ENCODE data around the gene KDM3A.

KDM3A gene

DNA sequence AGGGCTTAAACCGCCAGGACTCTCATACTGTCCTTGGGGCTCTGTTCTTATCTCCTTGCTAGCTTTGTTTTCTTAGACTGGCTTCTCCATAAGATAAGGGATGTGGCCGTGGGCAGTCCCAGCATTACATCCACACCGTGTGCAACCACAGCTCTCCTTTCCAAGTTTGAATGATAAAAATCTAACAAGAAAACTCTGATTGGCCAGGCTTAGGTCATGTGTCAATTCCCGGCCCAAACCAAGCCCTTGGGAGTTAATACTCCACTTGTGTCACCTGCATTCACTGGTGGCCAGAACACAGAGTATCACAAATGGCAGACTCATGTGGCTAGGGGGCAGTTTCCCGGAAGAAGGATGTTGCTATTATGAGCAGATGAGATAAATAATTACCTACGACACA, 43.2 kb upstream of the KDM3A start:
- no peak for DNase-seq (ENCODE audit: low read depth)
- H3K4me3 ChIP-seq (ENCODE audit: low read depth, low read length), result no peak overlapping the region
- TF ChIP-seq, protein P1, sequence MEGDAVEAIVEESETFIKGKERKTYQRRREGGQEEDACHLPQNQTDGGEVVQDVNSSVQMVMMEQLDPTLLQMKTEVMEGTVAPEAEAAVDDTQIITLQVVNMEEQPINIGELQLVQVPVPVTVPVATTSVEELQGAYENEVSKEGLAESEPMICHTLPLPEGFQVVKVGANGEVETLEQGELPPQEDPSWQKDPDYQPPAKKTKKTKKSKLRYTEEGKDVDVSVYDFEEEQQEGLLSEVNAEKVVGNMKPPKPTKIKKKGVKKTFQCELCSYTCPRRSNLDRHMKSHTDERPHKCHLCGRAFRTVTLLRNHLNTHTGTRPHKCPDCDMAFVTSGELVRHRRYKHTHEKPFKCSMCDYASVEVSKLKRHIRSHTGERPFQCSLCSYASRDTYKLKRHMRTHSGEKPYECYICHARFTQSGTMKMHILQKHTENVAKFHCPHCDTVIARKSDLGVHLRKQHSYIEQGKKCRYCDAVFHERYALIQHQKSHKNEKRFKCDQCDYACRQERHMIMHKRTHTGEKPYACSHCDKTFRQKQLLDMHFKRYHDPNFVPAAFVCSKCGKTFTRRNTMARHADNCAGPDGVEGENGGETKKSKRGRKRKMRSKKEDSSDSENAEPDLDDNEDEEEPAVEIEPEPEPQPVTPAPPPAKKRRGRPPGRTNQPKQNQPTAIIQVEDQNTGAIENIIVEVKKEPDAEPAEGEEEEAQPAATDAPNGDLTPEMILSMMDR (IDR thresholded peaks at IDR 0.05; ENCODE audit: low read depth, low read length), result no peak
- TF ChIP-seq, protein P2, sequence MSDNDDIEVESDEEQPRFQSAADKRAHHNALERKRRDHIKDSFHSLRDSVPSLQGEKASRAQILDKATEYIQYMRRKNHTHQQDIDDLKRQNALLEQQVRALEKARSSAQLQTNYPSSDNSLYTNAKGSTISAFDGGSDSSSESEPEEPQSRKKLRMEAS (IDR thresholded peaks at IDR 0.05; ENCODE audit: low read depth, low read length), result no peak
- no peak for TF ChIP-seq POLR2A (IDR thresholded peaks at IDR 0.05; ENCODE audit: extremely low read depth, insufficient read length)
- TF ChIP-seq MYC (IDR thresholded peaks at IDR 0.05; ENCODE audit: low read depth, low read length), result no peak

DNA sequence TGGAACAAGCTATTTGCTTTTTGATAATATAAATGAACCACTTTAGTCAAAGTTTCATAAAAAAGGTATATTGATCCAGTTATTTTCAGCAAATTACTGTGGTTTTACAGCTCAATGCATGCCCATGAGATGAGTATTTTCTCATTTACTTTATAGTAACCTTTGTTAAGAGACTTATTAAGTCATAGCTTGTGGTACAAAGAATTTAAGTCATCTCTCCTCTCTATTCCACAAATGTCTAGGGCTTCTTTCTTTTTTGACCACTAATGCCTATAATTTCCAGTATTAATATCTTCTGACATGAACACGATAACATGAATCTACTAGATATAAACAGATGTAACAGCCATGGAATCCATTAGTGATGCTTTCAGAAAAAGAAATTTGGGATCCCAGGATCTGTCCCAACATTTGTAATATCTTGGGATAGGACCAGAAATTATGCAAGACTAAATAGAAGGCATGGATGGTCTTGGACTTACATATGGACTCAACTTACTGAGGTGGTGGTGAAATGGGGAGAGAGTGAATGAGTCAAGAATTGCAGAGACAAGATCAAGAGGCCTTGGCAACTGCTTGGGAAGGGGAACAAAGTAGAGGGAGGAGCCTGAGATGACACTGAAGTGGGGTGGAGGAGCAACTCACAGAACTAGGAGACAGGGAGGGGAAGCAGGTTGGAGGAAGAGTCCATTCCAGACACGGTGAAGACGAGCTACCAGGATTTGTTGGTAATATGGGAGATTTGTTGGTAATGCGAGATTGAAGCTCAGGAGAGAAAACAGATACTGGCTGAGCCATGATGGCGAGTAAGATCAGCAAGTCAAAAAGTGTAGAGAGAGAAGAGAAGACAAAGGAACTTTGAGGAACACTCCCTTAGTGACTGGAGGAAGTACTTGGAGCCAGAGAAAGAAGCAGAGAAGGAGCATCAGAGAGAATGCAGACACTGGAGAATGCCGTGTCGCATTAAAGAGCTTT, 42.4 kb upstream of the KDM3A start:
- TF ChIP-seq, protein P2 (IDR thresholded peaks at IDR 0.05; ENCODE audit: low read depth, low read length), result no peak
- TF ChIP-seq POLR2A (IDR thresholded peaks at IDR 0.05; ENCODE audit: extremely low read depth, insufficient read length) (no peak), MYC (IDR thresholded peaks at IDR 0.05; ENCODE audit: low read depth, low read length) (no peak)
- TF ChIP-seq, protein P1 (IDR thresholded peaks at IDR 0.05; ENCODE audit: low read depth, low read length), result no peak

DNA sequence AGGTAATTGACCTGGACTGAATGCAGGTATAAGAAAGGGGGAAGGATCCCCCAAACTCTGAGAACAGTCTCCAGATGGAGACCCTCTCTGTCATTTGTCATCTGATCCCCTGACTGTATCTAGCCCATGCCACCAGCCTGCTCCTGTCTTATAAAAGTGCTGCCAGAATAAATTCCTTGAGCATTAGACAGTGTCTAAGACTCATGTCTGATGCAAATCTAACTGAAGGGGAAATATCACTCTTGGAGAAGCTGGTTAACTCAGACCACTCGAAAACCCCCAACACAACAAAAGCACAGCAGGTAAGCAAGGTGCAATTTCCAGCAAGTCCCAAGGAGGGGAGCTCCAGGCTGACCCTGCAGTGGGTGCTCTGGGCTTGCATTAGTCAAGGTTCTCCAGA, 40.9 kb upstream of the KDM3A start:
- DNase-seq (ENCODE audit: low read depth), result no peak
- TF ChIP-seq MYC (IDR thresholded peaks at IDR 0.05; ENCODE audit: low read depth, low read length) (no peak), POLR2A (IDR thresholded peaks at IDR 0.05; ENCODE audit: extremely low read depth, insufficient read length) (no peak)
- TF ChIP-seq, protein P1 (IDR thresholded peaks at IDR 0.05; ENCODE audit: low read depth, low read length), result no peak
- TF ChIP-seq, protein P2 (IDR thresholded peaks at IDR 0.05; ENCODE audit: low read depth, low read length), result no peak

More for the DNA sequence above, 42.4 kb upstream of the KDM3A start:
- DNase-seq (ENCODE audit: low read depth), result peak; percentile 10
- no peak overlapping the region for H3K4me3 ChIP-seq (ENCODE audit: low read depth, low read length)

DNA sequence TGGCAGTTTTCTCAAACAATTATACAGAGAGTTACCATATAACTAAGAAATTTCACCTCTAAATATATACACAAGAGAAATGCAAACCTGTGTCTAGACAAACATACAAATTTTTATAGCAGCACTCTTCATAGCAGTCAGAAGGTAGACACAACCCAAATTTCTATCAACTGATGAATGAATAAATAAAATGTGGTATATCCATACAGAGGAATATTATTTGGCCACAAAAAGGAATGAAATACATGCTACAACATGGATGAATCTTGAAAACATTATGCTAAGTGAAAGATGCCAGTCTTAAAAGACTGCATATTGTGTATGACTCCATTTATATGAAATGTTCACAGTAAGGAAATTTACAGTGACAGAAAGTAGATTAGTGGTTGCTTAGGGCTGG, 30.6 kb upstream of the KDM3A start:
- DNase-seq (ENCODE audit: low read depth), result no peak
- TF ChIP-seq POLR2A (IDR thresholded peaks at IDR 0.05; ENCODE audit: extremely low read depth, insufficient read length) (no peak), MYC (IDR thresholded peaks at IDR 0.05; ENCODE audit: low read depth, low read length) (no peak)
- TF ChIP-seq, protein P2 (IDR thresholded peaks at IDR 0.05; ENCODE audit: low read depth, low read length), result no peak
- TF ChIP-seq, protein P1 (IDR thresholded peaks at IDR 0.05; ENCODE audit: low read depth, low read length), result no peak
- no peak overlapping the region for H3K4me3 ChIP-seq (ENCODE audit: low read depth, low read length)

More for the DNA sequence above, 40.9 kb upstream of the KDM3A start:
- no peak overlapping the region for H3K4me3 ChIP-seq (ENCODE audit: low read depth, low read length)

DNA sequence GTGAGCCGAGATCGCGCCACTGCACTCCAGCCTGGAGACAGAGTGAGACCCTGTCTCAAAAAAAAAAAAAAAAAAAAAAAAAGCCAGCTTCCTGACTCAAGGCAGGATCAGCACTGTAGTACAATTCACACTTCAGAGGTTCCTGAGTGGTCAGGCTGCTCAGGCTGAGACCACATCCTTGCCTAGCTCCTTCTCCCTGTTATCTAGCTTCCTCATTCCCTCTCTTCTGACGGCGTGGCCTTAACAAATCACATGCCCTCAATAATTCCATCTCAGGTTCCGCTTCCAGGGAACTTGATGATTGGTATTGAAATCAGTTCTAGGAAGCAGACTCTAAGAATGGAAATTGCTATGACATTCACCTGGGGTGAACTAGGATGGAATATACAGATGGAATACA, 29.8 kb upstream of the KDM3A start:
- no peak for DNase-seq (ENCODE audit: low read depth)
- TF ChIP-seq, protein P1 (IDR thresholded peaks at IDR 0.05; ENCODE audit: low read depth, low read length), result no peak
- TF ChIP-seq MYC (IDR thresholded peaks at IDR 0.05; ENCODE audit: low read depth, low read length) (no peak), POLR2A (IDR thresholded peaks at IDR 0.05; ENCODE audit: extremely low read depth, insufficient read length) (no peak)
- TF ChIP-seq, protein P2 (IDR thresholded peaks at IDR 0.05; ENCODE audit: low read depth, low read length), result no peak
- H3K4me3 ChIP-seq (ENCODE audit: low read depth, low read length), result no peak overlapping the region

All from NB4 (cell line).